ENCODE data around the gene SLC39A11. TPM values are rescaled to one million over a fixed set of nuclear protein-coding genes. Genes with fewer than 3 reads are reported as not detected.
A peak's percentile ranks its signal among the peaks of the same experiment; 100 is the strongest.
"Not testable (repeated sequence)": the region's sequence is repeated elsewhere in the genome, so short reads cannot be mapped to it uniquely, and the experiment has no call there.

Gene SLC39A11
- total RNA-seq, 1 experiment from 2014 or later = 18.3 TPM

DNA sequence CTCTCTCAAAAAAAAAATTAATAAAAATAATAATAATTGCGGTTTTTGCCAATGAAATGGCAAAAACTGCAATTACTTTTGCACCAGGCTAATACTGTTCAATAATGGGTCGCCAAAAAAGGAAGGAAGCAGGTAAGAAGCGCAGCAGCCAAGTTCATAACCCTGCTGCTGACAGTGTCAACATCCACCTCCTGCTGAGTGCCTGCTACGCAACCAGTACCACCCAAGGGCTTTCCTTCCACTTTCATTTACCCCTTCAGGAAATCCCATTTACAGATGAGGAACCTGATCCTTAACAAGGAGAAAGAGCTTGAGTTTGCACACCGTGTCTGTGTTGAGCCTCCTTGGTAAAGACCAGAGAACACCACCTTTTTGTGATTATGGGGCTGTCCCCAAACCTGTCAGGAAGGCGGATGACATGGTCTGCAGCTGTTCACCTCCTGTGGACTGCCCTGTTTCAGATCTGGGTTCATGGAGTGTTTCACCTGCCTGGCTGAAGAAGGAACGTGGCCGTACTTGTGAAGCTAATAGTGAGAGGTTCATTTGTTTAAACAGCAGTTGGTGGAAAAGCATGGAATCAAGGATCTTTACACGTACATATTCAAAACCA, 378.0 kb downstream of the SLC39A11 start:
- peak; percentile 69 for DNase-seq (ENCODE audit: low read depth)

DNA sequence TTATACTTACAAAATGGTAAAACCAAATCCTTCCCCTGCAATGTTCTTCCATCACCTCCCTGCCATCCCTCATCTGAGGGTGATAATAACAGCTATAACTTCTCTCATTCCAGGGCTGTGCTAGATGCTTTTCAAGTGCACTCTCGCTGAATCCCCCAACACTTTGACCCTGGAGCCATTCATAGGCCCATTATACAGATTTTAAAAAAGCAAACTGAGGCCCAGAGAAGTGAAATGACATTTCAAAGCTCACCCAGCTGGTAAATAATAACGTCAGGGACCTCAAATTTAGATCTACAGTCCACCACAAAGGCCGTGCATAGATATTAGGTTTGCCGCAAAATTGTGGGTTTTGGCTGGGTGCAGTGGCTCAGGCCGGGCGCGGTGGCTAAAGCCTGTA, 378.8 kb downstream of the SLC39A11 start:
- DNase-seq (ENCODE audit: low read depth) = no peak

DNA sequence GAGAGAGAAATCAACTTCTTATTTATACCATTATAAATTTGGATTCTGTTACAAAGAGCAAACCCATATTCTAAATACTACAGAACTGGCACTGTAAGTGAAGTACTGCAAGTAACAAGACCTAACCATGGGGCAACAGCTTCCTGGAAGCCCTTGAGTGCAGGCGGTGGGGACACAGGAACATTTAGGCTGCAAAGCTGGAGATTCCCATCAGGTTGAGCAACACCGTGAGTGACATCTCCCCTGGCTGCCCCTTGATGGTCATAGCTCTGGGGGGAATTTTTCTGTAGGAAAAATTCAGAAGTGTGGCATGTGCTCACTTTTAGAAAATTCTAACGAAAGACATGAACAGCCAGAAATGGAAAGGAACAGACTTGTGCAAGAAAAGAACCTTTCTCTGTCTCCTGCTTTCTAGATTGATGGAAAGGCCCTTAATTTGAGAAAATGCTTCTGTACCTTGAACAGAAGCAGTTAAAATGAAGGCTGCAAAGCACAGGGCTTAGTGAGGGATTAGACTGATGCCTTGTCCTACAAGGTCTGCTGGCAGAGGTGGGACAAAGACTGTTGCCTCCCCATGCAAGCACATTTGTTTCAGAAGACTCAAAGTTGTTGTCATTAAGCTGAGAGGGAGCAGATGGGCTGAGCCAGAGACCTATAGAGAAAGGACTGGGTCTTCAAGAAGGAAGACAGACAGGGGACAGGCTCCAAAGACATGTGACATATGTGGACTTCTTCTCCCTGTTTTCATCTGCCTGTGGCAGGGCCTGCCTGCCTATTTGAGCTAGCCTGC, 380.8 kb downstream of the SLC39A11 start:
- no peak for DNase-seq (ENCODE audit: low read depth)

DNA sequence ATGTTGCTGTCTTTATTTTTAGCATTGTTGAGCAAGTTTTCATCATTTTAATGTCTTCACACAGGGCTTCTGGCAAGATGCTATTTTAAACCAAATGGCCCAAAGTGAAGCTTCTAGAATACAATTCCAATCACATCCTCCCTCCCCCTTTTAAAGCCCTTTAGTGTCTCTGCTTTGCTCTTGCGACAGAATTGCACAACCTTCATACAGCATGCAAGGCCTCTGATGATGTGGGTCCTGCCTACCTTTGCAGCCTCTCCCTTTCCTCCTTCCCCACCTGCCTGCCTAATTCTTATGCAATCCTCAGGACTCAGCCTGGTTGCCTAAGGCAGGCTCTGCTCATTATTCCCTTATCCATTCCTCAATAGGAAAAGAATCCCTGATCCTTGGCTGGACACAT, 381.7 kb downstream of the SLC39A11 start:
- DNase-seq (ENCODE audit: low read depth) = no peak

- DNase-seq (ENCODE audit: low read depth) = peak; percentile 53
These were observed 382.3 kb downstream of the SLC39A11 start for GRCh38 chr17:72710202-72710601.

GRCh38 chr17:72708682-72709081, 383.8 kb downstream of the SLC39A11 start:
- not testable (repeated sequence) for DNase-seq (ENCODE audit: low read depth)

DNA sequence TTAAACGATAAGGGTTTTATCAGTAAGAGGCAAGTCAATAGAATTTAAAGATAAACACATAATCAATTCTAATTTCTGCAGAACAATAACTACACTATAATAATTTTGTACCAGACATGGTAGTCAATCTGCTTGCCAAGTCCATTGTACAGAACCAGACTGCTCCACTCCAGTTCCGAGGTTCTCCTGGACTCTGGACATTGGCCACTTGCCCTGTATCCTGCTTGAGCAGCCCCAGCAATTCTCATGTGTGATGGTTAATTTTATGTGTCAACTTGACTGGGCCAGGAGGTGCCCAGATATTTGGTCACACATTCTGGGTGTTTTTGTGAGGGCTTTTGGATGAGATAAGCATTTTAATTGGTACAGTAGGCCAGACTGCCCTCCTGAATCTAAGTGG, 384.6 kb downstream of the SLC39A11 start:
- DNase-seq (ENCODE audit: low read depth) = no peak

GRCh38 chr17:72706396-72706981, 386.0 kb downstream of the SLC39A11 start:
- DNase-seq (ENCODE audit: low read depth) = no peak

GRCh38 chr17:72705905-72706395, 386.5 kb downstream of the SLC39A11 start:
- no peak for DNase-seq (ENCODE audit: low read depth)

DNA sequence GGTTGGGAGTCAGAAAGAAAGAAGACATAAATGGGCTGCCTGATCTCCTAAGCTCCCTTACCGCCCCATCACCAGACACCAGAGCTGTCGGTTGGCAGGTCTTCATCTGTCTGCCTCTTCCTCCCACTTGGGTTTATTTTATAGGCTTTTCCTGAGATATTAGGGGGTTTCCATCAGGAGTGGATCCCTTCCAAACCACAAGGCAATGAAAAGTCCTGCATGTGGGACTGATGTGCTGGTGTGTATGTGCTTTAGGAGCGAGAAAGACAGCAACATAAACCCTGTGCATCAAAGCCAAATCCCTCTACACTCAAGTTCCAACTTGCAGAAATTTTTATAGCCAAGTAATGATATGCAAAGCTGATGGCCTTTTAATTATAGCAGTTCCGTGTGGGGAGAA, 389.5 kb downstream of the SLC39A11 start:
- peak; percentile 80 for DNase-seq (ENCODE audit: low read depth)

GRCh38 chr17:72702136-72702735, 390.3 kb downstream of the SLC39A11 start:
- peak; percentile 87 for DNase-seq (ENCODE audit: low read depth)

DNA sequence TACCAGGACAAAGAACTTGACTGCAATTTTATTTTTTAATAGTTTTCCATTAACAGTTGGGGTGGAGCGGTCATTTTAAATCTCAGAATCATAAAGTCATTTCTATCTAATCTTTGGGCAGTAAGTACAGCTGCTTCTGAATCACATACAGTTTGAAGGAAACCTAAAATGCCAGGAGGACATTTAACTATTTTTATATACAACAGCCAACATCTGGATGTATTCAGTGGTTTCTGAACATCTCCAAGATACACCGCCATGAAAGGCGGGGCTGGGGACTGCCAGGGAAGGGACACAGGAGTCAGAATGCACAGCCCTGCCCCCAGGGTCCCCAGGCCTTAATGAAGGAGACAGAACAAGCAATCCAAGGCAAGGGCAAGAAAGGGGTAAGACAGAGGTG, 392.3 kb downstream of the SLC39A11 start:
- DNase-seq (ENCODE audit: low read depth) = no peak

- DNase-seq (ENCODE audit: low read depth) = peak; percentile 85
These were observed 392.9 kb downstream of the SLC39A11 start for GRCh38 chr17:72699545-72699944.

GRCh38 chr17:72697602-72698146, 394.8 kb downstream of the SLC39A11 start:
- DNase-seq (ENCODE audit: low read depth) = peak; percentile 45

DNA sequence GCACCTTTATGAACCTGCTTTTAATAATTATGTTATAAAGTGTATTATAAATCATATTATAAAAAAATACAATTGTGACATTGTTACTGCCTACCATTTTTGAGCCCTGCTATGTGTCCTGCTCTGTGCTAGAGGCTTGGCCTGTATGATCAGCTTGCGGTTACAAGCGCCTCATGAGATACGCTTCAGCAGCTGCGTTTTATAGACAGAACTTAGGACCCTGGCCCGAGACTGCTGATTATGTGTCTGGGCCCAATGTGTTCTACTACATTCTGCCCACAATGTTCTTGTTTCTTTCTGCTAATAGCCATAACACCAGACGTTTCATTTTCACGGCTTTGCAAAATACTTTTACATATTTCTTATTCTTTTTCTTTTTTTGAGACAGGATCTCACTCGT, 395.8 kb downstream of the SLC39A11 start:
- no peak for DNase-seq (ENCODE audit: low read depth)

- no peak for DNase-seq (ENCODE audit: low read depth)
These were observed 396.3 kb downstream of the SLC39A11 start for GRCh38 chr17:72696156-72696555.

GRCh38 chr17:72693956-72694355, 398.5 kb downstream of the SLC39A11 start:
- no peak for DNase-seq (ENCODE audit: low read depth)

- no peak for DNase-seq (ENCODE audit: low read depth)
These were observed 399.2 kb downstream of the SLC39A11 start for GRCh38 chr17:72693151-72693878.

DNA sequence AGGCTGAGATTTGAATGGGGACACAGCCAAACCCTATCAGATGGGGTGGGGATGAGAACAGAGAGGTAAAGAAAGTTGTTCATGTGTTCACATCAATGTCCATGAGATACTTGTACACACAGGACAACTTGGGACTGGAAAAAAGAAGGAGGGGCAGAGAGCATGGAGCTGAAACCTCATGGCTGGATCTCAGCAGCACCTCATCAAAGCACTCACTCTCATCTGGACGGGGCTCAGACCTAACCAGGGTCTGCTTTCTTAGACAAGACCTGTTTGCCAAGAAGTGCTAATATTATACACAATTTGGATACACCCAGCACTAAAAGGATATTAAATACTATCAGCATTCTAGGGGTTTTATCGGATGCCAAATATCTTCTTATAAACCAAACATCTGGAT, 399.8 kb downstream of the SLC39A11 start:
- DNase-seq (ENCODE audit: low read depth) = no peak

DNA sequence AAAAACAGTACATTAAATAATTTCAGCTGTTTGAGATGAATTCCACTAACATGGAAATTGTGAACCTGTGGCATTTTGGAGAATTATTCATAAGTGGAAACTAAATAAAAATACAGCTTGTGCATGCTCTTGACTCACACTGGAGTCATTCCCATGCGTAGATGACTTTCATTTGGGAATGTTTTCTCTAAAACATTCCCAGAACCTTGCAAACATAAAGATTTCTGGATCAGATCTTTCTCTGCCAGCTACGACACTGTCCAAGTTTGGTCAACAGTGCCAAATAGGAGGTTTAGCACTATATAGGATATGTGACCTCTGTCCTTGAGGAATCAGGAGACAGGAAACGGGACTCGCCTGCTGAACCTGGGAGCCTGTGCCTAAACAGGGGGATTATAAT, 400.9 kb downstream of the SLC39A11 start:
- DNase-seq (ENCODE audit: low read depth) = no peak

- no peak for DNase-seq (ENCODE audit: low read depth)
These were observed 401.5 kb downstream of the SLC39A11 start for GRCh38 chr17:72691017-72691416.

All from Daoy (cell line).